ENCODE results near the gene GPBP1.
"Not testable (repeated sequence)": the region's sequence is repeated elsewhere in the genome, so short reads cannot be mapped to it uniquely, and the experiment has no call there.

The GPBP1 gene

GRCh38 chr5:57191163-57191562 lies 17.3 kb downstream of the GPBP1 start:
- Histone ChIP-seq H3K36me3 (ENCODE audit: control insufficient read depth, insufficient read depth, low read length) (no peaks in the 10 kb centered on the region), H3K27ac (ENCODE audit: low read length) (no peak overlapping the region), H3K4me3 (ENCODE audit: low read length) (no peak overlapping the region), H3K27me3 (ENCODE audit: control insufficient read depth, insufficient read depth, low read length) (no peaks in the 10 kb centered on the region), H3K4me1 (ENCODE audit: control insufficient read depth, insufficient read depth, low read length) (no peaks in the 10 kb centered on the region), H3K9me3 (ENCODE audit: control insufficient read depth, insufficient read depth, low read length) (no peaks in the 10 kb centered on the region)
- WGBS (ENCODE audit: insufficient coverage, insufficient read length): no CpG with 5 or more reads among the region's 5 CpGs
- no peak for DNase-seq (ENCODE audit: low read depth, low spot score)

- Histone ChIP-seq H3K4me1 (ENCODE audit: control insufficient read depth, insufficient read depth, low read length) (no peaks in the 10 kb centered on the region), H3K4me3 (ENCODE audit: low read length) (no peak overlapping the region), H3K27me3 (ENCODE audit: control insufficient read depth, insufficient read depth, low read length) (no peaks in the 10 kb centered on the region), H3K9me3 (ENCODE audit: control insufficient read depth, insufficient read depth, low read length) (no peaks in the 10 kb centered on the region), H3K27ac (ENCODE audit: low read length) (no peak overlapping the region), H3K36me3 (ENCODE audit: control insufficient read depth, insufficient read depth, low read length) (no peaks in the 10 kb centered on the region)
- DNase-seq (ENCODE audit: low read depth, low spot score): no peak
- no CpG with 5 or more reads among the region's 2 CpGs for WGBS (ENCODE audit: insufficient coverage, insufficient read length)
Observed at GRCh38 chr5:57191986-57192385, 18.1 kb downstream of the GPBP1 start.

GRCh38 chr5:57192832-57193231 lies 19.0 kb downstream of the GPBP1 start:
- H3K4me3 ChIP-seq (ENCODE audit: low read length); H3K27ac ChIP-seq (ENCODE audit: low read length); H3K9me3 ChIP-seq (ENCODE audit: control insufficient read depth, insufficient read depth, low read length); H3K4me1 ChIP-seq (ENCODE audit: control insufficient read depth, insufficient read depth, low read length); H3K36me3 ChIP-seq (ENCODE audit: control insufficient read depth, insufficient read depth, low read length); DNase-seq (ENCODE audit: low read depth, low spot score); H3K27me3 ChIP-seq (ENCODE audit: control insufficient read depth, insufficient read depth, low read length): not testable (repeated sequence)
- no CpG with 5 or more reads among the region's 6 CpGs for WGBS (ENCODE audit: insufficient coverage, insufficient read length)

GRCh38 chr5:57193757-57194413 lies 20.0 kb downstream of the GPBP1 start:
- H3K27me3 ChIP-seq (ENCODE audit: control insufficient read depth, insufficient read depth, low read length): no peaks in the 10 kb centered on the region
- H3K27ac ChIP-seq (ENCODE audit: low read length): no peak overlapping the region
- no peak for DNase-seq (ENCODE audit: low read depth, low spot score)
- H3K36me3 ChIP-seq (ENCODE audit: control insufficient read depth, insufficient read depth, low read length): no peaks in the 10 kb centered on the region
- no peak overlapping the region for H3K4me3 ChIP-seq (ENCODE audit: low read length)
- no peaks in the 10 kb centered on the region for H3K9me3 ChIP-seq (ENCODE audit: control insufficient read depth, insufficient read depth, low read length)
- no peaks in the 10 kb centered on the region for H3K4me1 ChIP-seq (ENCODE audit: control insufficient read depth, insufficient read depth, low read length)
- WGBS (ENCODE audit: insufficient coverage, insufficient read length): no CpG with 5 or more reads among the region's 3 CpGs

- no peaks in the 10 kb centered on the region for H3K9me3 ChIP-seq (ENCODE audit: control insufficient read depth, insufficient read depth, low read length)
- H3K4me3 ChIP-seq (ENCODE audit: low read length): no peak overlapping the region
- DNase-seq (ENCODE audit: low read depth, low spot score): no peak
- H3K4me1 ChIP-seq (ENCODE audit: control insufficient read depth, insufficient read depth, low read length): no peaks in the 10 kb centered on the region
- no peaks in the 10 kb centered on the region for H3K36me3 ChIP-seq (ENCODE audit: control insufficient read depth, insufficient read depth, low read length)
- no CpG with 5 or more reads among the region's 2 CpGs for WGBS (ENCODE audit: insufficient coverage, insufficient read length)
- H3K27ac ChIP-seq (ENCODE audit: low read length): no peak overlapping the region
- H3K27me3 ChIP-seq (ENCODE audit: control insufficient read depth, insufficient read depth, low read length): no peaks in the 10 kb centered on the region
Observed at GRCh38 chr5:57194653-57195052, 20.8 kb downstream of the GPBP1 start.

- DNase-seq (ENCODE audit: low read depth, low spot score): no peak
- no peaks in the 10 kb centered on the region for H3K4me1 ChIP-seq (ENCODE audit: control insufficient read depth, insufficient read depth, low read length)
- H3K27me3 ChIP-seq (ENCODE audit: control insufficient read depth, insufficient read depth, low read length): no peaks in the 10 kb centered on the region
- WGBS (ENCODE audit: insufficient coverage, insufficient read length): no CpG with 5 or more reads among the region's 2 CpGs
- no peak overlapping the region for H3K27ac ChIP-seq (ENCODE audit: low read length)
- no peak overlapping the region for H3K4me3 ChIP-seq (ENCODE audit: low read length)
- no peaks in the 10 kb centered on the region for H3K36me3 ChIP-seq (ENCODE audit: control insufficient read depth, insufficient read depth, low read length)
- no peaks in the 10 kb centered on the region for H3K9me3 ChIP-seq (ENCODE audit: control insufficient read depth, insufficient read depth, low read length)
Observed at GRCh38 chr5:57195060-57195459, 21.2 kb downstream of the GPBP1 start.

- H3K9me3 ChIP-seq (ENCODE audit: control insufficient read depth, insufficient read depth, low read length): no peaks in the 10 kb centered on the region
- H3K27ac ChIP-seq (ENCODE audit: low read length): no peak overlapping the region
- no CpG with 5 or more reads among the region's 8 CpGs for WGBS (ENCODE audit: insufficient coverage, insufficient read length)
- H3K4me3 ChIP-seq (ENCODE audit: low read length): no peak overlapping the region
- H3K27me3 ChIP-seq (ENCODE audit: control insufficient read depth, insufficient read depth, low read length): no peaks in the 10 kb centered on the region
- no peak for DNase-seq (ENCODE audit: low read depth, low spot score)
- H3K36me3 ChIP-seq (ENCODE audit: control insufficient read depth, insufficient read depth, low read length): no peaks in the 10 kb centered on the region
- H3K4me1 ChIP-seq (ENCODE audit: control insufficient read depth, insufficient read depth, low read length): peaks cover 4% of the 10 kb centered on the region
Observed at GRCh38 chr5:57199866-57200265, 26.0 kb downstream of the GPBP1 start.

GRCh38 chr5:57202811-57203210 lies 29.0 kb downstream of the GPBP1 start:
- Histone ChIP-seq H3K27me3 (ENCODE audit: control insufficient read depth, insufficient read depth, low read length) (no peaks in the 10 kb centered on the region), H3K9me3 (ENCODE audit: control insufficient read depth, insufficient read depth, low read length) (no peaks in the 10 kb centered on the region), H3K4me3 (ENCODE audit: low read length) (no peak overlapping the region), H3K4me1 (ENCODE audit: control insufficient read depth, insufficient read depth, low read length) (peaks cover 8% of the 10 kb centered on the region), H3K27ac (ENCODE audit: low read length) (no peak overlapping the region), H3K36me3 (ENCODE audit: control insufficient read depth, insufficient read depth, low read length) (no peaks in the 10 kb centered on the region)
- no peak for DNase-seq (ENCODE audit: low read depth, low spot score)
- WGBS (ENCODE audit: insufficient coverage, insufficient read length): 100% methylated on average over 1 of the region's 1 CpG

- Histone ChIP-seq H3K4me1 (ENCODE audit: control insufficient read depth, insufficient read depth, low read length) (peaks cover 6% of the 10 kb centered on the region), H3K27ac (ENCODE audit: low read length) (no peak overlapping the region), H3K4me3 (ENCODE audit: low read length) (no peak overlapping the region), H3K36me3 (ENCODE audit: control insufficient read depth, insufficient read depth, low read length) (no peaks in the 10 kb centered on the region), H3K9me3 (ENCODE audit: control insufficient read depth, insufficient read depth, low read length) (no peaks in the 10 kb centered on the region), H3K27me3 (ENCODE audit: control insufficient read depth, insufficient read depth, low read length) (no peaks in the 10 kb centered on the region)
- no peak for DNase-seq (ENCODE audit: low read depth, low spot score)
- no CpG with 5 or more reads among the region's 7 CpGs for WGBS (ENCODE audit: insufficient coverage, insufficient read length)
Observed at GRCh38 chr5:57207007-57207653, 33.3 kb downstream of the GPBP1 start.

- no peak for DNase-seq (ENCODE audit: low read depth, low spot score)
- peaks cover 5% of the 10 kb centered on the region; the same call in 1 of the 2 replicates for H3K4me1 ChIP-seq (ENCODE audit: control insufficient read depth, insufficient read depth, low read length)
Observed at GRCh38 chr5:57207681-57208080, 33.8 kb downstream of the GPBP1 start.

More at GRCh38 chr5:57207681-57208080, 33.8 kb downstream of the GPBP1 start:
- Histone ChIP-seq H3K36me3 (ENCODE audit: control insufficient read depth, insufficient read depth, low read length) (no peaks in the 10 kb centered on the region), H3K9me3 (ENCODE audit: control insufficient read depth, insufficient read depth, low read length) (no peaks in the 10 kb centered on the region), H3K27me3 (ENCODE audit: control insufficient read depth, insufficient read depth, low read length) (no peaks in the 10 kb centered on the region), H3K4me3 (ENCODE audit: low read length) (no peak overlapping the region), H3K27ac (ENCODE audit: low read length) (no peak overlapping the region)
- WGBS (ENCODE audit: insufficient coverage, insufficient read length): no CpG with 5 or more reads among the region's 7 CpGs

Data from iPS DF 6.9 (cell line).